Omental fat pad (tissue), 4 donors: Measurements from ENCODE around the gene IQCK. TPM values are rescaled to one million over a fixed set of nuclear protein-coding genes. Genes with fewer than 3 reads are reported as not detected.

Experiments used
- ATAC-seq: fragments of 150-250 bp; one replicate; pipeline ENCODE4 v1.9.1; 2016; ENCODE audit warnings: mild to moderate bottlenecking, moderate library complexity; ENCODE audit not compliant: low FRiP score
- DNase-seq: peaks from one replicate; pipeline ENCODE4 v3.0.0-alpha.2; 2019; ENCODE audit warnings: low spot score
- CTCF ChIP-seq, 3 donors: fragments of 450-650 bp; IDR thresholded peaks; one replicate each; pipeline ENCODE4 v1.5.1; 2016 to 2017; ENCODE audit warnings: antibody characterized with exemption in 3 of 3, mild to moderate bottlenecking in 3 of 3, moderate library complexity in 2 of 3
- total RNA-seq, 4 donors: library from RNA; depleted of rRNA; stranded (reverse); fragments of >200 nt; gene quantifications; one replicate each; pipeline ENCODE4 v1.1.0, GENCODE V29; 2016

Gene IQCK
- total RNA-seq, 4 donors from 2014 or later: 14.5 to 28.2 (median 18.9) TPM

- TF ChIP-seq CTCF (IDR thresholded peaks at IDR 0.05): no peak
- no peak for ATAC-seq
- DNase-seq: no peak
Measured at GRCh38 chr16:19809121-19809635, 91.1 kb downstream of the IQCK start.

DNA sequence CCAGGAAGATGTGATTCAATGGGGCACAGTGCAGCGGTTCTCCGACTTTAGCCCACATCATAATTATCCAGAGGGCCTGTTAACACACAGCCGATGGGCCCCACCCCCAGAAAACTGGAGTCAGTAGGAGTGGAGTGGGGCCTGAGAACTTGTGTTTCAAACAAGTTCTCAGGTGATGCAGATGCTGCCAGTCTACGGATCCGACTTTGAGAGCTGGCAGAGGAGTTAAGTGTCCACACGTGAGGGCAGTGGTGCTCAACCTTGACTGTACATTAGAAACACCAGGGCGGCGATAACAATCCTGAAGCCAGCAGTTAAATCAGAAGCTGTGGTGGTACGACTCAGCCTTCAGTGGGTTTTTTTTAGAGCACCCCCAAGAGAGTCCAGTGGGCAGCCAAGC, 91.6 kb downstream of the IQCK start:
- no peak for DNase-seq
- ATAC-seq: no peak
- TF ChIP-seq CTCF (IDR thresholded peaks at IDR 0.05): no peak

GRCh38 chr16:19810817-19811731, 93.0 kb downstream of the IQCK start:
- peak; percentile 91 for ATAC-seq
- no peak for DNase-seq
- TF ChIP-seq CTCF (IDR thresholded peaks at IDR 0.05): no peak

GRCh38 chr16:19812986-19813385, 94.9 kb downstream of the IQCK start:
- DNase-seq: no peak
- no peak for TF ChIP-seq CTCF (IDR thresholded peaks at IDR 0.05)
- no peak for ATAC-seq

GRCh38 chr16:19815418-19815817, 97.3 kb downstream of the IQCK start:
- no peak for DNase-seq
- TF ChIP-seq CTCF (IDR thresholded peaks at IDR 0.05): no peak
- ATAC-seq: no peak

GRCh38 chr16:19817122-19817521, 99.1 kb downstream of the IQCK start:
- no peak for ATAC-seq
- no peak for DNase-seq
- no peak for TF ChIP-seq CTCF (IDR thresholded peaks at IDR 0.05)

DNA sequence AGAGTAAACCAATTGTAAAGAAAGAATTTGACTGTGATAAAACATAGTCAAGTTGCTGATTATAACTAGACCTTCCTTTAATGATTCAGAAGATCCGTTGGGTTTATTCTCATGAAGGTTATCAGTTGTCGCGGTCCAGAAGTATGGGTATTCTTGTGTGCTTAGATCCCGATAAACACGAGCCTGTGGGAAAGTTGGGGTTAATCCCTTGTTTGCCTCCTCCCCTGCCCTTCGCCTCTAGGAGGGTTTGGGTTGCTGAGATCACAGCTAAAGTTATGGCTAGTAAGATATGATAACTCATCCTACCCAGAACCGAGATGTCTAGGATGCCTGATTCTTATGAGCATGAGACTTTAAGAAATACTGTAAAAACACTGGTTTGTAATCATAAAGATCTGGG, 99.8 kb downstream of the IQCK start:
- DNase-seq (no peak), ATAC-seq (no peak)
- no peak for TF ChIP-seq CTCF (IDR thresholded peaks at IDR 0.05)
